ENCODE results near the gene URM1.

GRCh38 chr9:128361986-128362646 is 9.1 kb upstream of the URM1 start:
- TF ChIP-seq POLR2A (IDR thresholded peaks at IDR 0.05) (no peak), CTCF (IDR thresholded peaks at IDR 0.05) (peak; percentile 80 to 91 (median 84))

Measured in esophagus squamous epithelium (tissue), 4 donors.